GM21723 (cell line): Measurements from ENCODE around the gene IL19.
A peak's percentile ranks its signal among the peaks of the same experiment; 100 is the strongest.
"Not testable (repeated sequence)": the region's sequence is repeated elsewhere in the genome, so short reads cannot be mapped to it uniquely, and the experiment has no call there.

ENCODE experiments used
- ATAC-seq: cut with Tn5 transposase; IDR thresholded peaks from one replicate; pipeline ENCODE4 v1.9.1; 2021; ENCODE audit warnings: mild to moderate bottlenecking, moderate library complexity; ENCODE audit not compliant: unreplicated experiment

The IL19 gene

GRCh38 chr1:206853696-206854095, 83.1 kb downstream of the IL19 start:
- not testable (repeated sequence) for ATAC-seq

- ATAC-seq, result no peak
Measured at GRCh38 chr1:206854401-206855129, 84.0 kb downstream of the IL19 start.

GRCh38 chr1:206855859-206856258, 85.3 kb downstream of the IL19 start:
- ATAC-seq, result no peak

GRCh38 chr1:206856674-206857464, 86.3 kb downstream of the IL19 start:
- ATAC-seq, result no peak

- ATAC-seq, result no peak
Measured at GRCh38 chr1:206859082-206859521, 88.5 kb downstream of the IL19 start.

- no peak for ATAC-seq
Measured at GRCh38 chr1:206860165-206860564, 89.6 kb downstream of the IL19 start.

- no peak for ATAC-seq
Measured at GRCh38 chr1:206863266-206863665, 92.7 kb downstream of the IL19 start.

GRCh38 chr1:206864939-206865671, 94.5 kb downstream of the IL19 start, which contains the start of gene IL20:
TSS of gene IL20 (plus strand) at chr1:206865623. CDS start at chr1:206865853, 230 bp downstream.
- ATAC-seq, result peak; percentile 56

- ATAC-seq, result no peak
Measured at GRCh38 chr1:206866062-206866461, 95.5 kb downstream of the IL19 start.

- no peak for ATAC-seq
Measured at GRCh38 chr1:206867239-206867638, 96.7 kb downstream of the IL19 start.

GRCh38 chr1:206867716-206868115, 97.1 kb downstream of the IL19 start:
- ATAC-seq, result no peak

GRCh38 chr1:206868264-206868663, 97.7 kb downstream of the IL19 start:
- ATAC-seq, result no peak

- ATAC-seq, result no peak
Measured at GRCh38 chr1:206872139-206872538, 101.6 kb downstream of the IL19 start.

- ATAC-seq, result no peak
Measured at GRCh38 chr1:206873603-206874188, 103.1 kb downstream of the IL19 start.

- no peak for ATAC-seq
Measured at GRCh38 chr1:206875752-206876377, 105.3 kb downstream of the IL19 start.

GRCh38 chr1:206878456-206878855, 107.9 kb downstream of the IL19 start:
- no peak for ATAC-seq

- ATAC-seq, result no peak
Measured at GRCh38 chr1:206880314-206880713, 109.7 kb downstream of the IL19 start.

GRCh38 chr1:206882555-206882954, 112.0 kb downstream of the IL19 start:
- ATAC-seq, result no peak

- ATAC-seq, result no peak
Measured at GRCh38 chr1:206883160-206883559, 112.6 kb downstream of the IL19 start.

GRCh38 chr1:206883876-206884275, 113.3 kb downstream of the IL19 start:
- no peak for ATAC-seq
